B cell (primary cell): ENCODE results near the gene SP6. TPM values are rescaled to one million over a fixed set of nuclear protein-coding genes. Genes with fewer than 3 reads are reported as not detected.

Experiments used
- ATAC-seq: fragments of 200-7000 bp; cut with Tn5 transposase; one replicate; pipeline ENCODE4 v1.10.0; 2021; ENCODE audit warnings: low read depth, mild to moderate bottlenecking, moderate number of reproducible peaks, moderate library complexity
- CTCF ChIA-PET: fragments of 350-600 bp; sonication (Branson Sonifier 250); formaldehyde crosslinking; loops from one replicate; lab custom pipeline; 2021; ENCODE audit warnings: antibody characterized with exemption, inconsistent platforms; lab: Charles Lee
- POLR2A ChIA-PET: fragments of 350-600 bp; sonication (Branson Sonifier 250); formaldehyde crosslinking; loops from one replicate; lab custom pipeline; 2021; ENCODE audit warnings: antibody characterized with exemption; lab: Charles Lee
- DNase-seq: peaks from one replicate; pipeline ENCODE4 v3.0.0; 2013
- H2AFZ ChIP-seq: 2 replicates; pipeline ENCODE4 v1.6.1; 2012; ENCODE audit warnings: mild to moderate bottlenecking, low read depth, low read length; ENCODE audit not compliant: insufficient read depth, poor library complexity, severe bottlenecking
- H3K27ac ChIP-seq, 2 donors: 1 replicate in 1 of 2; 2 replicates in 1 of 2; pipeline ENCODE4 v1.5.1; 2012 to 2013; ENCODE audit warnings: low read length in 2 of 2, mild to moderate bottlenecking in 2 of 2, moderate library complexity in 1 of 2
- H3K27me3 ChIP-seq, 4 experiments: fragments of 200-600 bp in 1 of 4; sonication (generic) in 1 of 4; replicated peaks in 1 of 4; 1 replicate in 2 of 4; 2 replicates in 2 of 4; pipeline versions ENCODE4 v1.6.1 to v1.7.0; 2013 to 2016; ENCODE audit warnings: low read length in 3 of 4, mild to moderate bottlenecking in 2 of 4, mixed read lengths in 1 of 4, moderate library complexity in 1 of 4; ENCODE audit not compliant: insufficient read depth in 4 of 4, control insufficient read depth in 3 of 4; ENCODE audit errors: control extremely low read depth in 1 of 4
- H3K36me3 ChIP-seq, 2 experiments: replicated peaks in 1 of 2; 1 replicate in 1 of 2; 2 replicates in 1 of 2; pipeline versions ENCODE4 v1.6.1 to v1.7.1; 2013; ENCODE audit warnings: low read length in 1 of 2; ENCODE audit not compliant: insufficient read depth in 2 of 2, control insufficient read depth in 1 of 2; ENCODE audit errors: control extremely low read depth in 1 of 2, extremely low read depth in 1 of 2
- H3K4me1 ChIP-seq, 2 donors: fragments of 200-600 bp in 1 of 2; sonication (generic) in 1 of 2; 1 replicate in 1 of 2; 2 replicates in 1 of 2; pipeline versions ENCODE4 v1.5.1 to v1.6.1; 2013 to 2017; ENCODE audit warnings: low read length in 2 of 2; ENCODE audit not compliant: control insufficient read depth in 2 of 2, insufficient read depth in 2 of 2
- H3K4me2 ChIP-seq: replicated peaks from 2 replicates; pipeline ENCODE3; 2012; ENCODE audit warnings: mild to moderate bottlenecking, low read depth, low read length; ENCODE audit not compliant: poor library complexity, severe bottlenecking
- H3K4me3 ChIP-seq, 5 experiments: fragments of 200-600 bp in 1 of 5; sonication (generic) in 1 of 5; 1 replicate in 3 of 5; 2 replicates in 2 of 5; pipeline versions ENCODE4 v1.5.1 to v1.7.0; 2011 to 2016; ENCODE audit warnings: low read length in 4 of 5, mild to moderate bottlenecking in 4 of 5, low read depth in 2 of 5, control low read depth in 1 of 5, moderate library complexity in 1 of 5; ENCODE audit not compliant: insufficient read depth in 1 of 5; ENCODE audit errors: control extremely low read depth in 1 of 5, extremely low read depth in 1 of 5
- H3K79me2 ChIP-seq: fragments of 200-600 bp; sonication (generic); one replicate; pipeline ENCODE4 v1.6.0; 2016; ENCODE audit warnings: low read length; ENCODE audit not compliant: control insufficient read depth, insufficient read depth
- H3K9ac ChIP-seq: fragments of 200-600 bp; sonication (generic); 2 replicates; pipeline ENCODE4 v1.6.1; 2017; ENCODE audit warnings: mild to moderate bottlenecking, low read length, moderate library complexity
- H3K9me3 ChIP-seq, 3 donors: one replicate each; pipeline versions ENCODE4 v1.6.1 to v1.7.1; 2013; ENCODE audit warnings: low read length in 2 of 3; ENCODE audit not compliant: control insufficient read depth in 2 of 3, insufficient read depth in 1 of 3; ENCODE audit errors: control extremely low read depth in 1 of 3
- H4K20me1 ChIP-seq: 2 replicates; pipeline ENCODE4 v1.6.0; 2012; ENCODE audit warnings: mild to moderate bottlenecking, low read length; ENCODE audit not compliant: insufficient read depth, control insufficient read depth, poor library complexity, severe bottlenecking
- H3K27ac Mint-ChIP-seq: one replicate; pipeline ENCODE4 v1.8.0; 2021; ENCODE audit warnings: mixed read lengths
- H3K27me3 Mint-ChIP-seq: one replicate; pipeline ENCODE4 v1.8.0; 2021; ENCODE audit warnings: mixed read lengths
- H3K4me1 Mint-ChIP-seq: one replicate; pipeline ENCODE4 v1.8.0; 2021; ENCODE audit warnings: mixed read lengths
- H3K4me3 Mint-ChIP-seq: one replicate; pipeline ENCODE4 v1.8.0; 2021; ENCODE audit warnings: mixed read lengths
- H3K9me3 Mint-ChIP-seq: one replicate; pipeline ENCODE4 v1.8.0; 2022; ENCODE audit warnings: mixed read lengths; ENCODE audit not compliant: insufficient read depth
- EZH2 ChIP-seq: IDR thresholded peaks from 2 replicates; pipeline ENCODE4 v1.6.1; 2012; ENCODE audit warnings: borderline replicate concordance, low read depth, mild to moderate bottlenecking, moderate library complexity, low read length; ENCODE audit not compliant: insufficient read depth, poor library complexity, severe bottlenecking
- WGBS: methylation state at CpG from one replicate; pipeline ENCODE4 v1.1.5; 2013; ENCODE audit warnings: missing lambda C conversion rate; ENCODE audit not compliant: insufficient coverage; 5-methylcytosine and 5-hydroxymethylcytosine counted together
- intact Hi-C: fragments of 100-400 bp; cut with micrococcal nuclease; formaldehyde crosslinking; loops from one replicate; pipeline ENCODE4 v1.10.0; 2022
- polyA plus RNA-seq: library from polyadenylated mRNA; depleted of rRNA; stranded (reverse); fragments of >200 nt; gene quantifications from 2 replicates; pipeline ENCODE4 v1.2.3, GENCODE V29; 2012
- total RNA-seq, 2 donors: library from RNA; stranded (reverse); fragments of 120-200 nt in 1 of 2; gene quantifications; 1 replicate in 1 of 2; 2 replicates in 1 of 2; pipeline versions ENCODE4 v1.2.3 to v1.2.4, GENCODE V29; 2013 to 2022
- TF ChIP-seq, protein P1 (sequence below): fragments of 200-600 bp; IDR thresholded peaks from one replicate; pipeline ENCODE4 v1.8.0; 2022; ENCODE audit warnings: antibody characterized with exemption, mild to moderate bottlenecking

Gene SP6
- total and polyA plus RNA-seq, 2 donors (not counting 1 experiment from before 2014, with no cell fraction given), result 0.04 TPM; not detected in 1

- intact Hi-C loops, result no loop called here
- Histone ChIP-seq H3K9me3 (no peaks in the 10 kb centered on the region), H3K27ac (no peak overlapping the region), H3K27me3 (peaks cover 0 to 61% (median 26%) of the 10 kb centered on the region in 4 experiments), H3K36me3 (no peaks in the 10 kb centered on the region), H3K4me3 (no peak overlapping the region), H3K4me2 (no peak overlapping the region), H4K20me1 (no peaks in the 10 kb centered on the region), H3K9ac (no peak overlapping the region), H3K4me1 (peaks cover 8% of the 10 kb centered on the region in 2 donors), H3K79me2 (no peaks in the 10 kb centered on the region), H2AFZ (no peak overlapping the region)
- peaks cover 76% of the 10 kb centered on the region for H3K27me3 Mint-ChIP-seq
- ATAC-seq, result no peak
- H3K27ac Mint-ChIP-seq, result no peak overlapping the region
- TF ChIP-seq EZH2, result no peak
- TF ChIP-seq, protein P1, sequence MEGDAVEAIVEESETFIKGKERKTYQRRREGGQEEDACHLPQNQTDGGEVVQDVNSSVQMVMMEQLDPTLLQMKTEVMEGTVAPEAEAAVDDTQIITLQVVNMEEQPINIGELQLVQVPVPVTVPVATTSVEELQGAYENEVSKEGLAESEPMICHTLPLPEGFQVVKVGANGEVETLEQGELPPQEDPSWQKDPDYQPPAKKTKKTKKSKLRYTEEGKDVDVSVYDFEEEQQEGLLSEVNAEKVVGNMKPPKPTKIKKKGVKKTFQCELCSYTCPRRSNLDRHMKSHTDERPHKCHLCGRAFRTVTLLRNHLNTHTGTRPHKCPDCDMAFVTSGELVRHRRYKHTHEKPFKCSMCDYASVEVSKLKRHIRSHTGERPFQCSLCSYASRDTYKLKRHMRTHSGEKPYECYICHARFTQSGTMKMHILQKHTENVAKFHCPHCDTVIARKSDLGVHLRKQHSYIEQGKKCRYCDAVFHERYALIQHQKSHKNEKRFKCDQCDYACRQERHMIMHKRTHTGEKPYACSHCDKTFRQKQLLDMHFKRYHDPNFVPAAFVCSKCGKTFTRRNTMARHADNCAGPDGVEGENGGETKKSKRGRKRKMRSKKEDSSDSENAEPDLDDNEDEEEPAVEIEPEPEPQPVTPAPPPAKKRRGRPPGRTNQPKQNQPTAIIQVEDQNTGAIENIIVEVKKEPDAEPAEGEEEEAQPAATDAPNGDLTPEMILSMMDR, result no peak
- H3K4me1 Mint-ChIP-seq, result peaks cover 9% of the 10 kb centered on the region
- ChIA-PET POLR2A (no interaction called here), CTCF (interaction anchor here (2.8 kb wide), 1 partner anchor 14 kb away, joined by 12 read pairs; no protein-coding TSS in a partner anchor)
- no peak overlapping the region for H3K4me3 Mint-ChIP-seq
- H3K9me3 Mint-ChIP-seq, result no peaks in the 10 kb centered on the region
- no peak for DNase-seq
Measured at GRCh38 chr17:47856830-47857229, 5.9 kb upstream of the SP6 start.

- Histone ChIP-seq H3K4me3 (no peak overlapping the region), H3K9me3 (no peaks in the 10 kb centered on the region), H2AFZ (no peak overlapping the region), H3K4me1 (peaks cover 17 to 19% of the 10 kb centered on the region in 2 donors), H3K27me3 (peaks cover 0 to 69% (median 30%) of the 10 kb centered on the region in 4 experiments), H3K27ac (no peak overlapping the region), H3K9ac (no peak overlapping the region), H4K20me1 (no peaks in the 10 kb centered on the region), H3K79me2 (no peaks in the 10 kb centered on the region), H3K4me2 (no peak overlapping the region), H3K36me3 (no peaks in the 10 kb centered on the region)
- DNase-seq (no peak), ATAC-seq (no peak)
- CTCF ChIA-PET, result interaction anchor here (0.9 to 2.8 kb wide), 4 partner anchors 12 to 34 kb away, joined by 3 to 12 read pairs (median 4); partner anchors contain the start of gene SCRN2
- peaks cover 78% of the 10 kb centered on the region for H3K27me3 Mint-ChIP-seq
- H3K4me1 Mint-ChIP-seq, result peaks cover 13% of the 10 kb centered on the region
- intact Hi-C loops, result no loop called here
- no peaks in the 10 kb centered on the region for H3K9me3 Mint-ChIP-seq
- no peak for TF ChIP-seq EZH2
- TF ChIP-seq, protein P1, result no peak
- POLR2A ChIA-PET, result no interaction called here
- 86% methylated on average over 2 of the region's 3 CpGs for WGBS
- no peak overlapping the region for H3K4me3 Mint-ChIP-seq
- H3K27ac Mint-ChIP-seq, result no peak overlapping the region
Measured at GRCh38 chr17:47855737-47856136, 4.8 kb upstream of the SP6 start.
